GM19193 (cell line): ENCODE results near the gene CFAP77.

Source experiments
- POLR2A ChIP-seq: IDR thresholded peaks from 4 replicates; pipeline ENCODE4 v1.6.1; 2011; ENCODE audit not compliant: insufficient read depth, insufficient read length; ENCODE audit errors: extremely low read depth

Gene CFAP77

DNA sequence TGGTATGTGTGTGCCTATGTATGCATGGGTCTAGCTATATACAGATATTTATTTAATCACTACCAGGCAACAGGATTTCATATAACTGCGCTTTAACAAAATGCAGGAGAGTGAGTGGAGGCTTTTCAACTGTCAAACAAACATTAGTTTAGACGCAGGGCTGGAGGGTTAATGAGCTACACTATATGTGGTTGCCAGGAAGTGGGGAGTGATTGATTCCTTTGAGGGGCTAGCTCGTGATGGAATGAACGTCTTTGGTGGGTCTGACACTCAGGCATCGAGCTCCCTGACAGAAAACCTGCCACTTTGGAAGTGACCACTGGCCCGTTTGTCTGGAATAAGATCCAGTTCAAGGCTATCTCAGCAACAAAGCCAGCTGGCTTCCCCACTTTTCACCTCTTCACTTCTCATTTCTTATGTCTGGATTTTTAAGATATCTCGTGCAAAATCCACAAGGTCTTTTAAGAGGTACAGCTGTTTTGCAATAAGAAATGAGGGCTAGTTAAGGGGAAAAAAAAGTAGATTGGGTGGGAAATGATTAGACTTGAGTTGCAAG is 78.0 kb downstream of the CFAP77 start:
- no peak for TF ChIP-seq POLR2A

DNA sequence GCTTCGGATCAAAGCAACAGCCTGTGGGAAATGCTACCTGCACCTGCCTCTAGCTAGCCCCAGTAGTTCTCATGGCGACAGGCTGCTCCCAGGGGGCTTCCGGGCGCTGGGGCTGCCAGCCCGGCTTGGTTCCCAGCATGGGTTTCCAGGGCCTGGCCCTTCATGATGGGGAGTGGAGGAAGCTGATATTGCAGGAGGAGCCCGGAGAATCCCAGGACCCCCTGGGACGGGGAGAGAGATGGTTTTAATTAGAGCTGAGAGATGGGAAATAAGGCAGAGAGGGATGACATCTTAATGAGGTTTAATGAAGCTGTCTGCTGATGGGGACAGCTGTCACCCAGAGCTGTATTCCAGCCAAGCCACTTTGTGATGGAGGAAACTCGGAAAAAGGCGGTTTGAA is 78.6 kb downstream of the CFAP77 start:
- TF ChIP-seq POLR2A = no peak

DNA sequence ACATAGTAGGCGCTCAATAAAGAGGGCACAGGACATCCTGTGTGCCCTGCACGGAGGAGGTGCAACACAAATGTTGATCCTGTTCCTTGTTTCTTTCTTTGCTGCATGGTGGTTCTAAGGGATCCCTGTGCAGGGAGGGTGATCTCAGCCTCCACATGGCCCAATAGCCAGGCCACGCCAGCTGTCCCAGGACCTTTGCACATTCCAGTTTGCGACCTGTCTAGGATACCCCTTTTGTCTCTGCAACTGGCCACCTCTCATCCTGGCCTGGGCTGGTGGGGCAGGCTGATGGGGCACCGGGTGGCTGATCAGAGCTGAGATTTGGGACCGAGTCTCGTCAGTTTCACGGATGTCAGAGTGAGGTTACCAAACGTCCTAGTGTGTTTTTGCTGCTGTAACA is 79.5 kb downstream of the CFAP77 start:
- no peak for TF ChIP-seq POLR2A

DNA sequence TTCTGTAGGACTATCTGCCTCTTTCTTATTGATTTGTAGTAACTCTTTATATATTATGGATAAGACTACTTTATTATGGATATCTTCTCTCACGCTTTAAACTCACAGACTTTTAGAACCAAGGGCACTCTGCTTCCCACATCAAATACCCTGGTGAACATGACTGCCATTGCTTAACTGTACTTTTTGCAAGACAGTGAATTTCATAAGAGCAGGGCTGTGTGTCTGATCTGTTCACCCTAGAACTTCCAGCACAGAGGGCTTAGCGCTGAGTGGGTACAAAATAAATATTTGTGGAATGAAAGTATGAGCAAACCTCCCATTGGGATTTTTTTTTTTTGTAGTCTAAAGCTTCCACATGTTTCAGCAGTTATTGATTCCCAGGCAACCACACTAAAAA is 84.8 kb downstream of the CFAP77 start:
- TF ChIP-seq POLR2A = no peak

DNA sequence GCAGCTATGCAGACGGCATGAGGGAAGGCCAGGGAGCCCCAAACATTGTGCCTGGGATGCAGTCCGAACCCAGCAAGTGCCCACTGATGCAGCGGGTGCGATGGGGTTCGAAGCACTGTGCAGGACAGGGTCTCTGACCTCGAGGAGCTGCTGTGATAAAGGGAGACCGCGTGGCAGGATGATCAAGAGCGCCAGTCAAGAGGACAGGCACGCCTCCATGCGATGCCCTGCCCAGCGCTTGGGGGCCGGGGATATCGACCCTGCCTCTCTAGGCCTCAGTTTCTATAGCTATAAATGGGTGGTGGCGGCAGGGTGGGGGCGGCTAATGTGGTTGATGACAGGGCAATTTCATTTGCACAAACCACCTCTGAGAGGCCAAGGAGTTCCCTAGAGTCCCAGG is 87.7 kb downstream of the CFAP77 start:
- no peak for TF ChIP-seq POLR2A

DNA sequence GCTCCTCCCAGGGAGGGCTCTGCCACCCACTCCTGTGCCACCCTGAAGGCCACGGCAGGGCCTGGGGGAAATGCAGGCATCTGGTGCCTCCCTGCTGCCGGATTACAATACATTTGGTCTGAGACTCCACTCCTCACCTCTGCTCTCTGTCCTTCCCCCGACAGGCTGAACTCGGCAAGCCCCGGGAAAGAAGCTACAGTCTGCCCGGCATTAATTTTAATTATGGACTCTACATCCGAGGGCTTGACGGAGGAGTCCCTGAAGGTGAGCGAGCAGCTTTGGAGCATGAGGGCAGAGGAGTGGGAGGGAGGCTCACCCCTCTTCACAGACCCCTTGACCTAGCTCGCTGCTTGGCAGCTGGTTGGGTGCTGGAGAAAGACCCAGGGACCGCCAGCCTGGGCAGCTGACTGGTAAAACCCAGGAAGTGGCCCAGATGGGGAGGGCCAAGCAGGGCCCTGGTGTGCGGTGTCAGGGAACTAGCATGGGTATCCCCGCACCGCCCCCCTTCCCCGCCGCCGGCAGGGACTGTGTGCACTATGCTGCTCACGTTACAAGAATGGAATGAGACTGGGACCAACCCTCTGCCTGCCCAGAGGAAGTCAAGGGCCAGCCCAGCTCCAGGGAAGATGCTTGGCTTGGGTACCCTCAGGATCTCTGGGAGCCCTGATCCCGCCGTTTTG is 88.7 kb downstream of the CFAP77 start:
- no peak for TF ChIP-seq POLR2A

DNA sequence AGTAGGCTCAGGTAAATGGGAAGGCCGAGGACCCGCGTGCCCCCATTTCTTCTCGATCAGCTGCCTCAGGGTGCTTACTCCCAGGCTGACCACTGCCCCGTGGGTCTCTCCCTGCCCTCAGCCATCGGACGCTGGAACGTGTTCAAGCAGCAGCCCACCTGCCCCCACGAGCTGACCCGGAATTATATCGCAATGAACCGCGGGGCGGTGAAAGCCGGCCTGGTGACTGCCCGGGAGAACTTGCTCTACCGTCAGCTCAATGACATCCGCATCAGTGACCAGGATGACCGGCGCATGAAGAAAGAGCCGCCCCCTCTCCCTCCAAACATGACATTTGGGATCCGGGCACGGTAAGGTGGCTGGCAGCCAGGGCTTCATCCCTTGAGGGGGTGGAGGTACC is 89.2 kb downstream of the CFAP77 start:
- no peak for TF ChIP-seq POLR2A

DNA sequence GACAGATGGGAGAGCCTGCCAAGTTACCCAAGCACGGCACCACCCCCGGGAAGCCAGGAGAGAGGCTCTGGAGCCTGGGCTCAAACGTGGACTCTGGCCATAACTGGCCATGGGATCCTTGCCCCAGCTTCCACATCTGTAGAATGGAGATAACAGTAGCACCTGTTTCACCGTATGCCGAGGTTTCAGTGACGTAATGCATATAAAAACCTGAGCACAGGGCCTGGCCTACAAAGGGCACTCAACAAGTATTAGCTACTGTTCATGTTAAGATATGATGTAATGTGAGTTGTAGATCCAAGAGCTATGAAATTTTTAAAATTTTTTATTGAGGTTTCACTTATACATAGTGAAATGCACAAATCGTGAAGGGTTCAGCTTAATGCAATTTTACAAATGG is 90.2 kb downstream of the CFAP77 start:
- no peak for TF ChIP-seq POLR2A

DNA sequence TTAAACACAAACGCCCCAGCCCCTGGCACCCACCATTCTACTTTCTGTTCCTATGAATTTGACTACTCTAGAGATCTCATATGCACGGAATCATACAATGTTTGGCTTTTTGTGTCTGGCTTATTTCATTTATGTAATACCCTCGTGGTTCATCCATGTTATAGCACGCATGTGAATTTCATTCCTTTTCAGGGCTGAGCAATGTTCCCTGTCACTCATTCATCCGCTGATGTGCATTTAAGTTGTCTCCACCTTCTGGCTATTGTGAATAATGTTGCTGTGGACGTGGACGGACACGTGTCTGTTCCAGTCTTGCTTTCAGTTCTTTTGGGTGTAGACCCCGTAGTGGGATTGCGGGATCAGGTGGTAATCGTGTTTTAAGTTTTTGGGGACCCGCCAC is 92.5 kb downstream of the CFAP77 start:
- TF ChIP-seq POLR2A = no peak

DNA sequence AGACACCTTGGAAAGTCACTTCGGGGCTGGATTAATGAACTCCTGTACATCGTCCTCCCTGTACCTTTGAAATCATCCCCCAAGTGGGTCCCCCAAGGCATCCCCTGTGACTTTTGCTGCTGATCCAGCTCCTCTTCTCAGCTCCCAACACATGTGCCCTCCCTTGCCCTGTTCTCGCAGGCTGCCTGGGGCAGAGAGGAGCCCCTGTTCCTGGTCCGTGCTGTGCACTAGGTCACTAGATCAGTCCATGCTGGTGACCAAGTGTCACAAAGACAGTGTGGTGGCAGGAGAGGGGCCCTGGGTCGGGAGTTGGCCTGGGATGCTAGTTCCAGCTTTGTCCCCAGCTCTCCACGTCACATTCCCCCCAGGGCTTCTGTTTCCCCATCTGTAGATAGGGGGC is 93.1 kb downstream of the CFAP77 start:
- TF ChIP-seq POLR2A = no peak

DNA sequence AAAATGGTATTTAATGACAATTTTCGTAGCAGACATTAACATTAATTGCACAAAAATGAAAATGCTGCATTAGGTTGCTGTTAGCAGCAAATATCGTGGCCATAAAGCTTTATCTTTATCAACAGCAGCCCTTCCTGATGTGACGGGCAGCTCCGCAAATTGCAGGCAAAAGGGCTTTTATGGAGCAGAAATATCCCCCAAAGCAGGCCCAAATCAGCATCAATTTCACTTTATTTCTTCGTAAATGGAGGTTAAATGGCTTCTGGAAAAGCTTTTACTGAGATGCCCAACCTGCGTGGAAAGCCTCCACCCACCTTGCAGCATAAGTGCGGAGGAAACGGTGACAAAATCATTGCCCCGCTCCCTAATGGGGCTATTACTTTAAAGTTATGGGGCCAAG is 94.5 kb downstream of the CFAP77 start:
- TF ChIP-seq POLR2A = no peak

DNA sequence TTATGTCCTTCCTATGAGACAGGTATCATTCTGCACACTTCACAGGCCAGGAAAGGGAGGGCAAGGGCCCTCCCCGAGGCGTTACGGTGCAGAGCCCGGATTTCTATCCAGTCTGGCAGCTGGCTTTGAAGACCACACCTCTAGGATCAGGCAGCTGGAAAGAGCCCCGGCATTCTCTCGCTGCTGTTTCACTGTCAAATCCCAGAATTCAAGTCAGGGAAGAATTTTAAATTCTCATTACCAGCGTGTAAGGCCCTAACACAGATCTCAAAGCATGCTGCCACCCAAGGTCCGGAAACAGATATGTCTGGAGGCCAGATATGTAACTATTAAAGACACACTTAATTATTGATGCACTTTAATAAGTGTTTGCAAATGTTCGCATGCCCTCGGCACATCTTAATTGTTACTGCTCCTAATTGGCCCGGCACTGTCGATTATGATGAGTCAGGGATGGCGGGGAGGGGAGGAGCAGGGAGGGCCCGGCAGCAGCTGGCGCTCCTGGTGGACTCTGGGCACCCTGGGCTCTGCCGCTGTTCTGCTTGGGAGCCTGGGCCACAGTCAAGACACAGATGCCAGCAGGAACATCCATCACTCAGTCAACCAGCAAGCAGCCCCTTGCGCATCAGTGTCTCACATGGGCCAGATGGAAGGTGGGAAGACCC is 96.1 kb downstream of the CFAP77 start:
- no peak for TF ChIP-seq POLR2A

DNA sequence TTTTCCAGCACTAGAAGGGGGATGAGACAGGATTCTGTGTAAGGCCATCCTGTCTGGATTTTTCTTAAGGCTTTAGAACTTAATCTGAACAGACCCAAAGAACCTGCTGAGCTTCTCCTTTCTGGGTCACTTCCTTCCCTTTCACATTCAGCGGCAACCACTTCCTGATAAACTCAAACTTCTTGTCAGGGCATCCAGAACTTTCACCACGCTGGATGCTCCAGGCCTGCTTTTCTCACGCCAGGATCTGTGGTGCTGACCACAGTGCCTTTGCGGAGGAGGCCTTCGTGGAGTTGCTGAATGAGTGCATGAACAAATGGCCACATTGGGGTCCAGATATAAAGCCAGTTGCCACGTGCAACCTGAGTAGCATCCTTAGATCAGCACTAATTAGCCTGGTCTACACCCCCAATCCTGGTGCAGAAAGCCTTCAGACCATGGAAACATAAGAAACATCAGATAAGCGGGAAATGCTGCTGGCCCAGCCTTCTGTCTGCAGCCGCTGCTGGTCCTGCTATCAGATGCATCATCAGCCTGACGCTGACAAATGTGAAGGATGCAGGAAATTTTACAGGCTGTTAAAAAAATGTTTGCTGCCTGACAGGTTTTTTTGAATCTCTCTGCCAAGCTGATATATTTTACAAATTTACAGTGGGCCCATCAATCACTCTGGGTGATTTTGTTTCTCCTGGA is 97.1 kb downstream of the CFAP77 start:
- TF ChIP-seq POLR2A = no peak

DNA sequence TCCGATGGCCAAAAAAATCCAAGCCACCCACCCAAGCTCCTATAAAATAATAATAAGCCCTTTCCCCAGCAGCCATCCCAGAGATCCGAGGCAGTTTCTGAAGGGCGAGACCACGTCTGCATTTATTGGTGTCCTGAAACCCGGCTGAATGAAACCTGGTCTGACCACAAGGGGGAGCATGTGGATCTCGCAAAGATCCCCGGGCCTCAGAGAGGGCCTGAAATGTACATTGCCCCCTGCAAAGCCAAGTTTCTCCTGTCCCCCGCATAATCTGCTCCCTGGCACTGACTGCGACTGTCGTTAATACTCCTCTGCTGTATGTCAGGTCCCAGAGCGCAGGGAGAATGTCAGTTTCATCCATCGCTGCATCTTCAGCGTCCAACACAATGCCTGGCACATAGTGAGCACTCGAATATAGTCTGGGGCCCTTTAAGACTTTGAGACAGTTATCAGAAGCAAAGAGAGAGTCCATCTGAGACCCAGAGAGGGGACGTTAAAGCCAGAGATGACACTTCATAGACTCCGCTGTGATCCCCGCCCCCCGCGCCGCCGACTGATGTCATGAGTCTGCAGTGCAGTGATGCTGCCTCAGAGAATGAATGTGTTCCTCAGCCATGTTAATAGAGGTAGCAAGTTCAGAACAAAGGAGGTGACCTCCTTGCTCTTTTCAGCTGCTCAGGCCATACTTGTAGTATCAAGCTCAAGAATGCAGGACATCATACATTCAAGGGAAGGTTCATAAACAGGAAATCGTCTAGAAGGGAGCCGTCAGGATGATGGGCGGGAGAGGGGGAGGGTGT is 97.9 kb downstream of the CFAP77 start:
- TF ChIP-seq POLR2A = no peak
